HG03159 (cell line): ENCODE results near the gene FAM47E.
"Not testable (repeated sequence)": the region's sequence is repeated elsewhere in the genome, so short reads cannot be mapped to it uniquely, and the experiment has no call there.

Experiments used
- ATAC-seq: cut with Tn5 transposase; IDR thresholded peaks from one replicate; pipeline ENCODE4 v1.9.1; 2021; ENCODE audit warnings: mild to moderate bottlenecking, moderate library complexity; ENCODE audit not compliant: unreplicated experiment

The FAM47E gene

GRCh38 chr4:76224171-76224570 lies 27.4 kb upstream of the FAM47E start:
- ATAC-seq: no peak

- no peak for ATAC-seq
Observed at GRCh38 chr4:76226418-76226817, 25.1 kb upstream of the FAM47E start.

GRCh38 chr4:76232681-76233080 lies 18.8 kb upstream of the FAM47E start:
- ATAC-seq: no peak

GRCh38 chr4:76233083-76233482 lies 18.4 kb upstream of the FAM47E start:
- ATAC-seq: no peak

GRCh38 chr4:76233529-76233928 lies 18.0 kb upstream of the FAM47E start:
- ATAC-seq: no peak

GRCh38 chr4:76233967-76234678 lies 17.4 kb upstream of the FAM47E start:
- ATAC-seq: no peak

- no peak for ATAC-seq
Observed at GRCh38 chr4:76234679-76235044, 16.9 kb upstream of the FAM47E start.

- ATAC-seq: no peak
Observed at GRCh38 chr4:76235407-76235806, 16.1 kb upstream of the FAM47E start.

- no peak for ATAC-seq
Observed at GRCh38 chr4:76235915-76236314, 15.6 kb upstream of the FAM47E start.

GRCh38 chr4:76238236-76238635 lies 13.3 kb upstream of the FAM47E start:
- no peak for ATAC-seq

GRCh38 chr4:76238701-76239100 lies 12.8 kb upstream of the FAM47E start:
- ATAC-seq: no peak

- ATAC-seq: no peak
Observed at GRCh38 chr4:76240236-76240635, 11.3 kb upstream of the FAM47E start.

- not testable (repeated sequence) for ATAC-seq
Observed at GRCh38 chr4:76243877-76244276, 7.6 kb upstream of the FAM47E start.

- ATAC-seq: no peak
Observed at GRCh38 chr4:76246025-76246424, 5.5 kb upstream of the FAM47E start.

- no peak for ATAC-seq
Observed at GRCh38 chr4:76246852-76247251, 4.7 kb upstream of the FAM47E start.

GRCh38 chr4:76250962-76251361 lies 559 bp upstream of the FAM47E start:
- ATAC-seq: no peak

GRCh38 chr4:76252271-76252653 lies 741 bp downstream of the FAM47E start:
- no peak for ATAC-seq

- no peak for ATAC-seq
Observed at GRCh38 chr4:76253511-76253910, 2.0 kb downstream of the FAM47E start.

GRCh38 chr4:76256032-76256431 lies 4.5 kb downstream of the FAM47E start:
- no peak for ATAC-seq

- ATAC-seq: no peak
Observed at GRCh38 chr4:76256968-76257367, 5.4 kb downstream of the FAM47E start.

- ATAC-seq: no peak
Observed at GRCh38 chr4:76257824-76258223, 6.3 kb downstream of the FAM47E start.

GRCh38 chr4:76260571-76260970 lies 9.1 kb downstream of the FAM47E start:
- no peak for ATAC-seq

- no peak for ATAC-seq
Observed at GRCh38 chr4:76265631-76266218, 14.2 kb downstream of the FAM47E start.
